PC-9 (cell line): ENCODE results near the gene IRAK4.

ENCODE experiments used
- EZH2 ChIP-seq: fragments of 200-600 bp; sonication (generic); IDR thresholded peaks from 2 replicates; pipeline ENCODE4 v1.8.0; 2017; ENCODE audit warnings: antibody characterized with exemption, low read depth
- TF ChIP-seq, protein P1 (sequence below): fragments of 200-600 bp; sonication (generic); conservative IDR thresholded peaks from 2 replicates; pipeline ENCODE4 v1.6.1; 2017; ENCODE audit warnings: mixed run types, antibody characterized with exemption, mild to moderate bottlenecking, moderate library complexity

DNA sequence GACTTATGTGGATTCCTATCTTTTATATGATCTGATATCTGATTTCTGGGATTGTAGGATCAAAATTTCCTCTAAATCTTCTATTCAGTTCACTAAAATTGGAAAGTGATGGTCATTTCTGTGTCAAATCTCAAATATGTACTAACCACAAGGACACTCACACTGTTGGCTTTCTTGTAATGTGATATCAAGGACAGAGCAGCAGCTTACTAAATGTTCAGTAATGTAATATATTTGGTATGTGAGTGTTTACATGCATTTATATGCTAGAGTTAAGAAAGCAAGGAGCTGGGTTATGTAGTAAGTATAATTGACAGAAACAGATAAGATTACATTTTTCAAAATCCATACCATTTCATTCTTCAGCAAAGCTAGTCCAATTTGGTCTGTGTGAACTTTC, 16.6 kb upstream of the IRAK4 start:
- TF ChIP-seq, protein P1, sequence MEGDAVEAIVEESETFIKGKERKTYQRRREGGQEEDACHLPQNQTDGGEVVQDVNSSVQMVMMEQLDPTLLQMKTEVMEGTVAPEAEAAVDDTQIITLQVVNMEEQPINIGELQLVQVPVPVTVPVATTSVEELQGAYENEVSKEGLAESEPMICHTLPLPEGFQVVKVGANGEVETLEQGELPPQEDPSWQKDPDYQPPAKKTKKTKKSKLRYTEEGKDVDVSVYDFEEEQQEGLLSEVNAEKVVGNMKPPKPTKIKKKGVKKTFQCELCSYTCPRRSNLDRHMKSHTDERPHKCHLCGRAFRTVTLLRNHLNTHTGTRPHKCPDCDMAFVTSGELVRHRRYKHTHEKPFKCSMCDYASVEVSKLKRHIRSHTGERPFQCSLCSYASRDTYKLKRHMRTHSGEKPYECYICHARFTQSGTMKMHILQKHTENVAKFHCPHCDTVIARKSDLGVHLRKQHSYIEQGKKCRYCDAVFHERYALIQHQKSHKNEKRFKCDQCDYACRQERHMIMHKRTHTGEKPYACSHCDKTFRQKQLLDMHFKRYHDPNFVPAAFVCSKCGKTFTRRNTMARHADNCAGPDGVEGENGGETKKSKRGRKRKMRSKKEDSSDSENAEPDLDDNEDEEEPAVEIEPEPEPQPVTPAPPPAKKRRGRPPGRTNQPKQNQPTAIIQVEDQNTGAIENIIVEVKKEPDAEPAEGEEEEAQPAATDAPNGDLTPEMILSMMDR = no peak
- no peak for TF ChIP-seq EZH2
